ENCODE results near the gene E2F6.

DNA sequence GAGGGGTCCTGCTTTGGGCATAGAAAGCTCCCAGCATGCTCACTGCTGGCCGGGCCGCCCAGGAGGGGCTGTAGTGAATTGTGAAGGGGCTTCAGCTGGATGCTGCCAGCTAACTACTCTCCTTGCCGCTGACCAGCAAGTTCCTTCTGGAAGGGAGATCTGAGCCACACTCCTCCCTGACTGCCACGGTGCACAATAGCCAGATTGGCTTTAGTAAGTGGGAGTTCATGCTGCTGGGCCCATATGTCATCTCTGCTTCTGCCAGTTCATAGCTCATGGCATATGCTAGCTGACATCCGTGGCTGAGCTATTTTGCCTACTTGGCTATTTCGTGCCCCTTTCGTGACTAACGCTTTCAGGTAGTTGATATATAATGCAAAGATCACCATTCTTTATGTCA is 69.9 kb downstream of the E2F6 start:
- TF ChIP-seq CTCF (IDR thresholded peaks at IDR 0.05) = no peak
- no peak for TF ChIP-seq POLR2AphosphoS5 (IDR thresholded peaks at IDR 0.05)
- no peak for TF ChIP-seq POLR2A (IDR thresholded peaks at IDR 0.05)
